ENCODE measurements around the gene ZFYVE19.

GRCh38 chr15:40815042-40815698 is 8.3 kb downstream of the ZFYVE19 start:
- no peak for TF ChIP-seq CTCF (IDR thresholded peaks at IDR 0.05)
- no peak for TF ChIP-seq REST (IDR thresholded peaks at IDR 0.05; ENCODE audit: insufficient read depth in 1 of 2, low read depth in 2 of 2, low read length in 1 of 2)
- no peak for TF ChIP-seq POLR2AphosphoS5 (IDR thresholded peaks at IDR 0.05; ENCODE audit: low read depth, low read length)
- TF ChIP-seq TCF7L2 (IDR thresholded peaks at IDR 0.05; ENCODE audit: low read depth, low read length): no peak

Measured in Panc1 (cell line).